Smooth muscle cell (in vitro differentiated cells): ENCODE results near the gene DNAL1. TPM values are rescaled to one million over a fixed set of nuclear protein-coding genes. Genes with fewer than 3 reads are reported as not detected.

Experiments
- DNase-seq: peaks from one replicate; lab custom pipeline; 2025; ENCODE audit not compliant: unreplicated experiment; lab: John Stamatoyannopoulos, UW
- H2AFZ ChIP-seq: fragments of 200-600 bp; sonication (generic); 2 replicates; pipeline ENCODE4 v1.6.0; 2016; ENCODE audit warnings: antibody characterized with exemption, low read depth, mild to moderate bottlenecking
- H3F3A ChIP-seq: fragments of 200-600 bp; sonication (generic); 2 replicates; pipeline ENCODE4 v1.6.0; 2017; ENCODE audit warnings: antibody characterized with exemption, low read depth
- H3K27ac ChIP-seq: fragments of 200-600 bp; sonication (generic); 2 replicates; pipeline ENCODE4 v1.5.1; 2016; ENCODE audit warnings: low read depth, mild to moderate bottlenecking
- H3K27me3 ChIP-seq: fragments of 200-600 bp; sonication (generic); 2 replicates; pipeline ENCODE4 v1.6.1; 2016; ENCODE audit warnings: low read depth, mild to moderate bottlenecking
- H3K36me3 ChIP-seq: fragments of 200-600 bp; sonication (generic); 2 replicates; pipeline ENCODE4 v1.5.1; 2016; ENCODE audit warnings: low read depth
- H3K4me1 ChIP-seq: fragments of 200-600 bp; sonication (generic); 2 replicates; pipeline ENCODE4 v1.5.1; 2016; ENCODE audit warnings: low read depth
- H3K4me2 ChIP-seq: fragments of 200-600 bp; sonication (generic); 2 replicates; pipeline ENCODE4 v1.6.0; 2016; ENCODE audit warnings: mild to moderate bottlenecking
- H3K4me3 ChIP-seq: fragments of 200-600 bp; sonication (generic); 2 replicates; pipeline ENCODE4 v1.5.1; 2016; ENCODE audit warnings: mild to moderate bottlenecking
- H3K79me2 ChIP-seq: fragments of 200-600 bp; sonication (generic); 2 replicates; pipeline ENCODE4 v1.6.0; 2016; ENCODE audit warnings: low read depth, mild to moderate bottlenecking
- H3K9ac ChIP-seq: fragments of 200-600 bp; sonication (generic); 2 replicates; pipeline ENCODE4 v1.6.0; 2016; ENCODE audit warnings: low read depth
- H3K9me3 ChIP-seq: fragments of 200-600 bp; sonication (generic); replicated peaks from 2 replicates; pipeline ENCODE4 v1.5.1; 2016; ENCODE audit warnings: low read depth
- H4K20me1 ChIP-seq: fragments of 200-600 bp; sonication (generic); 2 replicates; pipeline ENCODE4 v1.6.0; 2016; ENCODE audit warnings: low read depth
- CTCF ChIP-seq: fragments of 200-600 bp; sonication (generic); IDR thresholded peaks from 2 replicates; pipeline ENCODE4 v1.5.1; 2017; ENCODE audit warnings: borderline replicate concordance, mild to moderate bottlenecking, antibody characterized with exemption; ENCODE audit not compliant: insufficient read depth, poor library complexity, severe bottlenecking
- WGBS: methylation state at CpG from one replicate; pipeline ENCODE4 v1.1.7; 2016; ENCODE audit warnings: low lambda C conversion rate; 5-methylcytosine and 5-hydroxymethylcytosine counted together
- polyA plus RNA-seq: library from polyadenylated mRNA; unstranded; fragments of >200 nt; fragmentation: Nextera tagmentation; extraction: Ambion mirVana; gene quantifications from 2 replicates; pipeline ENCODE4 v1.2.1, GENCODE V29; 2016
- total RNA-seq: library from RNA; depleted of rRNA; stranded (reverse); fragments of >200 nt; gene quantifications from 2 replicates; pipeline ENCODE4 v1.2.3, GENCODE V29; 2014

The DNAL1 gene
- total and polyA plus RNA-seq, 2 experiments from 2014 or later: 10.4 to 12.2 TPM

- no peaks in the 10 kb centered on the region for H3K36me3 ChIP-seq
- peaks cover 21% of the 10 kb centered on the region for H3K4me1 ChIP-seq
- DNase-seq: no peak
- peaks cover 30% of the 10 kb centered on the region for H3K79me2 ChIP-seq
- no peak for TF ChIP-seq CTCF
- H3K9me3 ChIP-seq: no peaks in the 10 kb centered on the region
- H3F3A ChIP-seq: peaks cover 10% of the 10 kb centered on the region
- no peak overlapping the region for H3K27ac ChIP-seq
- peaks cover 36% of the 10 kb centered on the region for H4K20me1 ChIP-seq
- H3K9ac ChIP-seq: peak overlapping the region; percentile 16
- H3K4me3 ChIP-seq: peak overlapping the region; percentile 79
- H3K4me2 ChIP-seq: peak overlapping the region; percentile 87
- no peaks in the 10 kb centered on the region for H3K27me3 ChIP-seq
- H2AFZ ChIP-seq: no peak overlapping the region
- 66% methylated on average over 11 of the region's 11 CpGs for WGBS
Measured at GRCh38 chr14:73712071-73712506, 67.3 kb downstream of the DNAL1 start.

- TF ChIP-seq CTCF: no peak
- peaks cover 10% of the 10 kb centered on the region for H3F3A ChIP-seq
- no peak overlapping the region for H2AFZ ChIP-seq
- peaks cover 22% of the 10 kb centered on the region for H3K4me1 ChIP-seq
- no peak for DNase-seq
- no peaks in the 10 kb centered on the region for H3K27me3 ChIP-seq
- no peak overlapping the region for H3K27ac ChIP-seq
- H3K9ac ChIP-seq: peak overlapping the region; percentile 86
- H3K36me3 ChIP-seq: no peaks in the 10 kb centered on the region
- H3K79me2 ChIP-seq: peaks cover 30% of the 10 kb centered on the region
- no peaks in the 10 kb centered on the region for H3K9me3 ChIP-seq
- H3K4me2 ChIP-seq: peak overlapping the region; percentile 87
- peaks cover 37% of the 10 kb centered on the region for H4K20me1 ChIP-seq
- H3K4me3 ChIP-seq: peak overlapping the region; percentile 79
- WGBS: 11% methylated on average over 20 of the region's 20 CpGs
Measured at GRCh38 chr14:73712540-73713180, 67.9 kb downstream of the DNAL1 start.

GRCh38 chr14:73713206-73713802 is 68.5 kb downstream of the DNAL1 start:
- no peak for DNase-seq
- H4K20me1 ChIP-seq: peaks cover 37% of the 10 kb centered on the region
- H3K9me3 ChIP-seq: no peaks in the 10 kb centered on the region
- H3K36me3 ChIP-seq: no peaks in the 10 kb centered on the region
- H3K4me1 ChIP-seq: peaks cover 25% of the 10 kb centered on the region
- H3K9ac ChIP-seq: peak overlapping the region; percentile 86
- H2AFZ ChIP-seq: no peak overlapping the region
- H3K4me3 ChIP-seq: peak overlapping the region; percentile 79
- peaks cover 30% of the 10 kb centered on the region for H3K79me2 ChIP-seq
- TF ChIP-seq CTCF: no peak
- H3K4me2 ChIP-seq: peak overlapping the region; percentile 87
- peaks cover 10% of the 10 kb centered on the region for H3F3A ChIP-seq
- 3% methylated on average over 21 of the region's 21 CpGs for WGBS
- H3K27ac ChIP-seq: peak overlapping the region; percentile 94
- no peaks in the 10 kb centered on the region for H3K27me3 ChIP-seq
